NCI-H1436 (cell line): ENCODE measurements around the gene KIF26B.
A peak's percentile ranks its signal among the peaks of the same experiment; 100 is the strongest.

Experiments
- DNase-seq: peaks from one replicate; lab custom pipeline; 2025; lab: John Stamatoyannopoulos, UW

Gene KIF26B

GRCh38 chr1:245133995-245134715 lies 20.6 kb upstream of the KIF26B start:
- DNase-seq, result no peak

- no peak for DNase-seq
Observed at GRCh38 chr1:245142171-245142798, 12.5 kb upstream of the KIF26B start.

GRCh38 chr1:245142976-245143375 lies 11.8 kb upstream of the KIF26B start:
- DNase-seq, result no peak

GRCh38 chr1:245143849-245144248 lies 10.9 kb upstream of the KIF26B start:
- no peak for DNase-seq

GRCh38 chr1:245148069-245148468 lies 6.7 kb upstream of the KIF26B start:
- no peak for DNase-seq

GRCh38 chr1:245148861-245149260 lies 5.9 kb upstream of the KIF26B start:
- no peak for DNase-seq

- DNase-seq, result peak; percentile 81
Observed at GRCh38 chr1:245153081-245153551, 1.7 kb upstream of the KIF26B start.

- no peak for DNase-seq
Observed at GRCh38 chr1:245153552-245154428, 995 bp upstream of the KIF26B start.

GRCh38 chr1:245155272-245156040 lies 671 bp downstream of the KIF26B start:
- no peak for DNase-seq

GRCh38 chr1:245156041-245156735 lies 1.4 kb downstream of the KIF26B start:
- peak; percentile 93 for DNase-seq

GRCh38 chr1:245156736-245157505 lies 2.1 kb downstream of the KIF26B start:
- peak; percentile 80 for DNase-seq

GRCh38 chr1:245158913-245159312 lies 4.1 kb downstream of the KIF26B start:
- DNase-seq, result no peak

GRCh38 chr1:245160288-245160687 lies 5.5 kb downstream of the KIF26B start:
- DNase-seq, result no peak

GRCh38 chr1:245160741-245161400 lies 6.1 kb downstream of the KIF26B start:
- no peak for DNase-seq

GRCh38 chr1:245161866-245162265 lies 7.1 kb downstream of the KIF26B start:
- no peak for DNase-seq

- no peak for DNase-seq
Observed at GRCh38 chr1:245166471-245166885, 11.7 kb downstream of the KIF26B start.

- no peak for DNase-seq
Observed at GRCh38 chr1:245168086-245168485, 13.3 kb downstream of the KIF26B start.

- no peak for DNase-seq
Observed at GRCh38 chr1:245168906-245169305, 14.1 kb downstream of the KIF26B start.

- no peak for DNase-seq
Observed at GRCh38 chr1:245169376-245169775, 14.6 kb downstream of the KIF26B start.

GRCh38 chr1:245172026-245172425 lies 17.2 kb downstream of the KIF26B start:
- no peak for DNase-seq
